HG03025 (cell line): ENCODE measurements around the gene MACROD1.
A peak's percentile ranks its signal among the peaks of the same experiment; 100 is the strongest.
"Not testable (repeated sequence)": the region's sequence is repeated elsewhere in the genome, so short reads cannot be mapped to it uniquely, and the experiment has no call there.

Source experiments
- ATAC-seq: cut with Tn5 transposase; IDR thresholded peaks from one replicate; pipeline ENCODE4 v1.9.1; 2021; ENCODE audit warnings: mild to moderate bottlenecking, moderate library complexity; ENCODE audit not compliant: unreplicated experiment, low FRiP score

The MACROD1 gene

GRCh38 chr11:64185693-64186491 is 20.0 kb upstream of the MACROD1 start, which contains the start of gene STIP1:
Gene STIP1 (plus strand): TSS chr11:64186171. CDS start chr11:64186262, 91 bp downstream.
- peak; percentile 86 for ATAC-seq

GRCh38 chr11:64185175-64185692 is 19.3 kb upstream of the MACROD1 start:
- peak; percentile 21 for ATAC-seq

- no peak for ATAC-seq
These were observed 18.0 kb upstream of the MACROD1 start for GRCh38 chr11:64183890-64184289.

GRCh38 chr11:64181506-64182411 is 15.8 kb upstream of the MACROD1 start:
- no peak for ATAC-seq

- ATAC-seq, result no peak
These were observed 15.0 kb upstream of the MACROD1 start for GRCh38 chr11:64180891-64181290.

- no peak for ATAC-seq
These were observed 13.2 kb upstream of the MACROD1 start for GRCh38 chr11:64178951-64179639.

- ATAC-seq, result no peak
These were observed 12.3 kb upstream of the MACROD1 start for GRCh38 chr11:64178203-64178602.

GRCh38 chr11:64176751-64177150 is 10.8 kb upstream of the MACROD1 start:
- no peak for ATAC-seq

GRCh38 chr11:64173616-64174355 is 7.9 kb upstream of the MACROD1 start:
- ATAC-seq, result no peak

- ATAC-seq, result no peak
These were observed 4.5 kb upstream of the MACROD1 start for GRCh38 chr11:64170419-64170818.

GRCh38 chr11:64165481-64165841 is 452 bp downstream of the MACROD1 start:
- ATAC-seq, result no peak

- ATAC-seq, result no peak
These were observed 1.3 kb downstream of the MACROD1 start for GRCh38 chr11:64164392-64165312.

- no peak for ATAC-seq
These were observed 2.0 kb downstream of the MACROD1 start for GRCh38 chr11:64163951-64164350.

GRCh38 chr11:64162769-64163168 is 3.1 kb downstream of the MACROD1 start:
- not testable (repeated sequence) for ATAC-seq

GRCh38 chr11:64161037-64161436 is 4.9 kb downstream of the MACROD1 start:
- no peak for ATAC-seq

- no peak for ATAC-seq
These were observed 8.1 kb downstream of the MACROD1 start for GRCh38 chr11:64157631-64158394.

GRCh38 chr11:64156235-64157011 is 9.5 kb downstream of the MACROD1 start:
- no peak for ATAC-seq
